ENCODE results near the gene SLC22A23.

The SLC22A23 gene

DNA sequence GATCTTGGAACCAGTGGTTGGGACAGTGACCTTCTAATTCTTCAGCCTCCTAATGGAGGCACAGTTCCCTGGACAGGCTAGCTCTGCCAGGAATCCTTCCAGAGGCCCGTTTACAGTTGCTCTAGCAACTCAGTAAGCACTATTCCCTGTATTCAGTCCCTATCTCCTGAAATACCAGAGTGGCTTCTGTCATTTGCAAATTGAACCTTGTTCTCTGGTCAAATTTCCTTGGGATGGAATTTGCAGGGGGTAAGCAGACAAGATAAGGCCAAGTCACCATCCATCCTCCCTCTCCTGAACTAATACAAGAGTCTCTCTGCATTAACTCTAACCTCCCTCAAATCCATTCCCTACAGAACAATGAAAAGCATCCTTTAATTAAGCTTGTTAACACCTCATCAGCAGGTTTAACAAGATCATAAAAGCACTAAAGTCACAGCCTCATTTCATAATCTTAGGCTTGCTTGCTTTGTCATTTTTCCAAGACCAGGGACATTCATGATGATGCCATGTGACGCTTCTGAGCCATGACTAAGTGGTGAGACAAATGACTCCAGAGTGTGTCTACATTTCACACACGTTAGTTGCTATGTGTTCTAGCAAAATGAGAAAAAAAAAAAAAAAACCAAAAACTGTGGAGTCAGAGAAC is 37.1 kb downstream of the SLC22A23 start:
- DNase-seq, result no peak

DNA sequence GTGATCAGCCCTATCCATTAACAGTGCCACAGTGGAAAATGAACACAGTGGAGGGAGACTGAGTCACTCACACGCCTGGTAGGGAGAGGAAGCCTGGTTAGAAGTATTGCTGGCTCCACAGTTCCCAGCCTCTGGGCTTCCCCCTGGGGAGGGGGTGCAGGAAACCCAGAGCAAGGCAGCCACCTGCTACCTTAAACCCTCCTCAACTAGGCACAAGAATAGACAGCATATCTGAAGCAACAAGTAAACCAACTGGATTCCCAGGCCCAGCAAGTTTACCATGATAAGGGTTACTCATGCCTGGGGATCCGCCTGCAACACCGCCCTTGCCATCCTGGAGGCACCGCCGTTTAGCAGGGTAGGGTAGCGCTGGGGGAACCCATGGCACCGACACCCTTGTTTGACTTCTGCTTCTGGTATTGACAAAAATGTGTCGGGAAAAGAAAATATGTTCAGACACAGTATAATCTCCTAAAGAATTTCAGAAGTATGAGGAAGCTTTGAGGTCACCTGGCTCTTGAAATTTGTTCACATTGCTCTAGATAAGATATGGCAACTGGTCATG is 38.3 kb downstream of the SLC22A23 start:
- no peak for DNase-seq

GRCh38 chr6:3417473-3417872 is 39.4 kb downstream of the SLC22A23 start:
- DNase-seq, result no peak

GRCh38 chr6:3415490-3415889 is 41.4 kb downstream of the SLC22A23 start:
- DNase-seq, result no peak

DNA sequence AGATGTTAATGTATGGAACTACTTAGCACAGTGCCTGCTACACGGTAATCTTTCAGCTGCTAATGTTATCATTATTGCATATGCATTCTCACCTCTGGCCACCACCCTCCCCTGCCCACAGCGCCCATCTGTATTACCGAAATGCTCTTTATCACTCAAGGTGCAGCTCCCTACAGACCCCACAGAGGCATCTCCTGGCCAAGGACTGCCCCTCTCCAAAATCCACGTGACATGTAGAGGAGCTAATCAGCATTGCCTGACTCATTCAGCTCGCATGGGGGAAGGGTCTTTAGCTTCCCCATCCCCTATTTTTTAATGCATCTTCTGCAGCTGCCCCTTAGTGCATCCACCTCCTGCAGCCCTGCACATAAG is 41.8 kb downstream of the SLC22A23 start:
- no peak for DNase-seq

- DNase-seq, result peak in 1 of 5 donors; percentile 13
Measured at GRCh38 chr6:3414327-3415081, 42.3 kb downstream of the SLC22A23 start.

DNA sequence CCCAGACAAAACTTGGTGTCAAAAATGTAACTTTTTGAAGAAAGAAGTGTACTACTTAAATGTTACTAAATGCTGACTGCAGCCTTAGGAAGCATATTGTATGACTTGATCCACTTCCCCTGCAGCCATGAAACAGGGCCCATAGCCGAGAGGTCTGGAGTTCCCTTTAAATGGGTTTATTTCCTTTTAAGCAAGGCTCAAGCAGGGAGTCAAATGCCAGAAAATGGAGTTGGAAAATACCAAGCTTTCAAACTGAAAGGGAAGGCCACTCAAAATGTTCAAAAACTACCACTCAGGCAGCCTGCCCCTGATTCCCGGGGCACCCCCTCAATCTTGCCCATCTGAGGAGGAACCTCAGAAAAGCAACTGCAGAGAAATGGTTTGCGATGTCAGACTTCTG is 43.3 kb downstream of the SLC22A23 start:
- no peak for DNase-seq

GRCh38 chr6:3412779-3413500 is 43.9 kb downstream of the SLC22A23 start:
- no peak for DNase-seq

- no peak for DNase-seq
Measured at GRCh38 chr6:3411967-3412778, 44.7 kb downstream of the SLC22A23 start.

GRCh38 chr6:3410385-3411360 is 46.2 kb downstream of the SLC22A23 start:
- peak in 4 of 5 donors; percentile 30 to 62 (median 40) for DNase-seq

GRCh38 chr6:3409699-3410384 is 47.0 kb downstream of the SLC22A23 start:
- no peak for DNase-seq

DNA sequence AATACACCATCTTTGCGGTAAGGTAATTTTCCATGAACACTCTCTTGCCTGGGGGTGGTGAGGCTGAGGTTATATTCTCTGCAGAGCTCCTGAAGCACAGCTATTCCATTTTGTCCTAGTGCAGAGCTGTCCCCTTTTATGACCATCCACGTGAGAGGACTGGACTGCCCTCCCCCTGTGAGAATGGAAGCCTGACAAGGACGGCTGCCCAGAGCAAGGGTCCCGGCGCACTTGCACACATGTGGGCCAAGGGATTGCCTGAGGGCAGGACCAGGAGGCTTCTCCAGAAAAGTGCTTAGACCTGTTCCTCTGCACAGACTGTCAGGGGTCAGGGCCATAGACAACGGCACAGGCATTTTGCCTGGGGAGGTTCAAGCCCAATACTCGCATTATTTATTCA is 48.2 kb downstream of the SLC22A23 start:
- DNase-seq, result no peak

DNA sequence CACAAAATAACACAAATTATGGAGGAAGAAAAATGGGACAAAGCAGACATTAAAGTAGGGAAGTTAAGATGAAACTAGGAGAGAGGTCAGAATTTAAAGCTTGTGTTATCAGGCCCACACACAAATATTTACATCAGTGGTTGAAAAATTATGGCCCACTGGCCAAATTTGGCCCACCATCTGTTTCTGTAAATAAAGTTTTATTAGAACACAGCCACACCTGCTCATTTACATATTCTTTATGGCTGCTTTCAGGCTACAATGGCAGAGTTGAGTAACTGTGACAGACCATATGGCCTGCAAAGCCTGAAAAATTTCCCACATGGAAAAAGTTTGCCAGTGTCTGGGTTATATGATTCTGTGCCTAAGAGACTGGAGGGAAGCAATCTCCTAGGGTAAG is 49.0 kb downstream of the SLC22A23 start:
- no peak for DNase-seq

- no peak for DNase-seq
Measured at GRCh38 chr6:3406891-3407809, 49.7 kb downstream of the SLC22A23 start.

- DNase-seq, result no peak
Measured at GRCh38 chr6:3406362-3406821, 50.5 kb downstream of the SLC22A23 start.

DNA sequence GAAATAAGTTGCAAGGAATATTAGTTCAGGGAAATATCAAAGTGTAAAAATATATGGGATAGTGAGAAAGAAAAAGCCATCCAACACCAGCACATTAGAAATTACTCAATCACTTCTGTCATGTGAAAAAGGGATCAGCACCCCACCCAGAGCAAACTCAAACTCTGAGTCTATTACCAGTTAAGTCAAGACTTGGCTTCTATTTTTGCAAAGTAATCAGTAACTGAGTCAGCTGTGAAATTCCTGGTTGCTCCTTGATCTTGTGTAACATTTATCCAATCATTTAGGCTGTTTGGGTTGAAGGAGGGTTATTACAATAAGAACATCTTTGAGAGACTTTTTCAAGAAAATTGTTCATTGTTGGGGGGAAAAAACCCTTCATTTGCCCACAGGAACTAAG is 51.2 kb downstream of the SLC22A23 start:
- no peak for DNase-seq

- no peak for DNase-seq
Measured at GRCh38 chr6:3405182-3405518, 51.7 kb downstream of the SLC22A23 start.

GRCh38 chr6:3403238-3404173 is 53.3 kb downstream of the SLC22A23 start:
- no peak for DNase-seq
